Stimulated activated naive CD8-positive, alpha-beta T cell treated with anti-CD3 and anti-CD28 coated beads, Interleukin-15, amount 100 ng/mL, for 72 hours (primary cell): ENCODE data around the gene AIF1L.
A peak's percentile ranks its signal among the peaks of the same experiment; 100 is the strongest.

Experiments used
- ATAC-seq: fragments of 150-1000 bp; cut with Tn5 transposase; 2 replicates; pipeline ENCODE4 v1.10.0; 2021; ENCODE audit warnings: mild to moderate bottlenecking, moderate library complexity
- DNase-seq, 2 donors: peaks; one replicate each; pipeline ENCODE4 v3.0.0; 2021 to 2022
- H3K27ac Mint-ChIP-seq, 2 donors: one replicate each; pipeline ENCODE4 v1.8.0; 2022; ENCODE audit warnings: mild to moderate bottlenecking in 2 of 2, mixed read lengths in 2 of 2, moderate library complexity in 2 of 2
- H3K27me3 Mint-ChIP-seq: one replicate; pipeline ENCODE4 v1.8.0; 2022; ENCODE audit warnings: mixed read lengths
- H3K4me1 Mint-ChIP-seq: one replicate; pipeline ENCODE4 v1.8.0; 2022; ENCODE audit warnings: mild to moderate bottlenecking, mixed read lengths
- H3K4me3 Mint-ChIP-seq, 2 donors: one replicate each; pipeline ENCODE4 v1.8.0; 2022; ENCODE audit warnings: mild to moderate bottlenecking in 2 of 2, mixed read lengths in 2 of 2, moderate library complexity in 1 of 2
- H3K9me3 Mint-ChIP-seq, 2 donors: one replicate each; pipeline ENCODE4 v1.8.0; 2022; ENCODE audit warnings: mixed read lengths in 2 of 2

The AIF1L gene

GRCh38 chr9:131121346-131121745, 25.0 kb downstream of the AIF1L start:
- DNase-seq: no peak
- Mint-ChIP-seq H3K4me3 (no peak overlapping the region), H3K27ac (peak overlapping the region in 1 of 2 donors; percentile 4), H3K4me1 (peaks cover 5% of the 10 kb centered on the region), H3K9me3 (no peaks in the 10 kb centered on the region), H3K27me3 (peaks cover 21% of the 10 kb centered on the region)
- no peak for ATAC-seq

DNA sequence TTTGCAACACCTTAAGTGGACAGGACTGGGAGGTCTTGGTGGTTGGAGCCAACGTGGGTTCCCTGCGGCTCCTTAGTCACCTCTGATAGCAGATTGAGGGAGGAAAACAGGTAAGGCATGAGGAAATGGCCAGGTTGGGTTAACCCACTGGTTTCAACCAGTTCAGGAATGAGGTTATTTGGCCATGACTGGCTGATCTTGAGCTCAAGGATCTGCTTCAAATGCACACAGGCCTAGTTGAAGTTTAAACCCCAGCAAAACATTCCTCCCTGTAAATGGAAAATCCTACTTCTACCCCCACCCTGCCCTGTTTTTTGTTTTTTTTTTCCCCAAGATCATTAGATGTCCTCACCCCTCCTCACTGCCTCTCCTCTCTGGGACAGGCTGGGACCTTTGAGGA, 25.8 kb downstream of the AIF1L start:
- no peak overlapping the region for H3K4me3 Mint-ChIP-seq
- H3K27ac Mint-ChIP-seq: no peak overlapping the region

DNA sequence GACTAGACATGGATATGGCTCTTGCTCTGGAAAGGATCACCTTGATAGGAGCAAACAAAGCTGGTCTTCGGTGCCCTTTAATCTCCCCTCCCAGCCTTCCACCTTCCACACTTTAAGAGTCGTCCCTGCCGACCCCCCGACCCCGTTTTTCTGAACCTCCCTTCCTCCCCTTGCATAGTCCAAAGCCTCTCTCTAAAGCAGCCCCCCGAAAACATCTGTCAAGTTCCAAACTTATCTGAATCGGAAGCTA, 28.6 kb downstream of the AIF1L start:
- Mint-ChIP-seq H3K4me3 (peak overlapping the region; percentile 85 to 98), H3K27ac (peak overlapping the region; percentile 92 to 98), H3K9me3 (no peaks in the 10 kb centered on the region), H3K4me1 (peaks cover 21% of the 10 kb centered on the region), H3K27me3 (no peaks in the 10 kb centered on the region)
- no peak for DNase-seq
- peak; percentile 27 for ATAC-seq

More for the DNA sequence above, 25.8 kb downstream of the AIF1L start:
- DNase-seq (no peak), ATAC-seq (no peak)
- peaks cover 14% of the 10 kb centered on the region for H3K27me3 Mint-ChIP-seq
- peaks cover 10% of the 10 kb centered on the region for H3K4me1 Mint-ChIP-seq
- no peaks in the 10 kb centered on the region for H3K9me3 Mint-ChIP-seq

DNA sequence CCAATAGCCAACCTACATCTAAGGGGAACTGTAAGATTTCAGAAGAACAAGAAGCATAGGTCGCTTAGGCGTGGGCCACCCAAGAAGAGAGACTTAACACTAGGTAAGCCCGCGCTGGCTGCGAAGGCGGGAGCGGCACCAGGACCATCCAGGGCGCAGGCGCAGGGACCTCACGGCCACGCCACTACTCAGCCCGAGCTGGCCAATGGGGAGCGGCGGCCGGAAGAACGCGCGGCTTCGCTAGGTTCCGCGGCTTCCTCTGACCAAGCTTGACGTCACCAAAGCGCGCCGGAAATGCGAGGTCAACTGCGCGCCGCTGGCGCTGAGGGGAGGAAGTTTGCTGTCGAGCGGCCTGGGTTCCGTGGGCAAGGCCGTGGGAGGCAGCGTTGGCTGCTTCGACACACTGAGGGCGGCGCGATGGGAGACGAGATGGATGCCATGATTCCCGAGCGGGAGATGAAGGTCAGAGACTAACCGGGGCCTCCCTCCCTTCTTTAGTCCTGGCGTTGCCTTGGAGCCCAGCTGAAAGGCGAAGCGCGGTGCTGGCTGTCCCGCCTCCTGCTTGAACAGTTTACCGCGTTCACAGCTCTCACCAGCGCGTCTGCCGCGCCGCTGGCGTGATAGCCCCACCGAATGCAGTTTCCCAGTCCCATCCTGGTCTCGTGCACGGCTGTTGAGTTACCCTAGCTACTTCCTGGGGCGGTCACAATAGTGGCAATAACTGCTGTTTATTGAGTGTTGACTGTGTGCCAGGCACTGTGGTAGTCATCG, 29.1 kb downstream of the AIF1L start, which contains the start of gene NUP214:
TSS of gene NUP214 (plus strand) at position 299 of the 771 bp plus-strand sequence. CDS start at position 418, 119 bp downstream.
- Mint-ChIP-seq H3K27ac (peak within 1 kb of the TSS; percentile 92 to 98), H3K4me1 (peaks cover 21% of the 10 kb centered on the region), H3K4me3 (peak within 1 kb of the TSS; percentile 85 to 98), H3K9me3 (no peaks in the 10 kb centered on the region), H3K27me3 (no peaks in the 10 kb centered on the region)
- peak; percentile 99 for ATAC-seq
- DNase-seq: peak; percentile 99

DNA sequence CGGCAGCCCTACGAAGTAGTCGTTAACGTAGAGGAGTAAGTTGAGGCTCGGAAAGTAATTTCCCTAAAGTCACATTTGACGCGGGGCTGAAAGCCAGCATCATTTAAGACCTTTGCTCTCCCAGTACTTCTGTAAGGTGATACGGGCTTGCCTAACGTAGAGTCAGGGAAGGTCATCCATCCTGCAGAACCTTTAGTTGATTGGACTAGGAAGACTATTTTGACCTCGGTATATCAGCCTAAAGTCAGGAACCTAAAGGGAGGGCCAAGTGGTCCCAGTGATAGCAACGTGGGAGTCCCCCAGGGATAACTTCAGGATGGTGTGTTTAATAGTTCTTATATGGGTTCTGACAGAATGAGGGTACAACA, 29.7 kb downstream of the AIF1L start:
- Mint-ChIP-seq H3K4me3 (peak overlapping the region; percentile 85 to 98), H3K27me3 (no peaks in the 10 kb centered on the region), H3K4me1 (peaks cover 21% of the 10 kb centered on the region), H3K9me3 (no peaks in the 10 kb centered on the region), H3K27ac (peak overlapping the region; percentile 92 to 98)
- DNase-seq: no peak
- ATAC-seq: no peak

DNA sequence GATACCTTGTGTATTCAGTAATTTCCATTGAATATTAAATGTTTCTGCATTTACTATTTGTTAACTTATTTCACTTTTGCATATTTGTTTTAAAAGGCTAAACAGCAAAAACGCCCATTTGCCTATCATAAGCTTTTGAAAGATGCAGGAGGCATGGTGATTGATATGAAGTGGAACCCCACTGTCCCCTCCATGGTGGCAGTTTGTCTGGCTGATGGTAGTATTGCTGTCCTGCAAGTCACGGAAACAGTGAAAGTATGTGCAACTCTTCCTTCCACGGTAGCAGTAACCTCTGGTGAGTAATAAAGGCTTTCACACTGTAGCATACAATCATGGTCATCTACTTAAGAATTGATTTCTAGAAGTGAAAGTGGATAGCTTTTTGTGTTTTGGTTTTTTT, 32.9 kb downstream of the AIF1L start:
- no peak for DNase-seq
- peak overlapping the region in 1 of 2 donors; percentile 48 for H3K27ac Mint-ChIP-seq
- H3K27me3 Mint-ChIP-seq: no peaks in the 10 kb centered on the region
- peaks cover 21% of the 10 kb centered on the region for H3K4me1 Mint-ChIP-seq
- no peaks in the 10 kb centered on the region for H3K9me3 Mint-ChIP-seq
- no peak overlapping the region for H3K4me3 Mint-ChIP-seq
- no peak for ATAC-seq

DNA sequence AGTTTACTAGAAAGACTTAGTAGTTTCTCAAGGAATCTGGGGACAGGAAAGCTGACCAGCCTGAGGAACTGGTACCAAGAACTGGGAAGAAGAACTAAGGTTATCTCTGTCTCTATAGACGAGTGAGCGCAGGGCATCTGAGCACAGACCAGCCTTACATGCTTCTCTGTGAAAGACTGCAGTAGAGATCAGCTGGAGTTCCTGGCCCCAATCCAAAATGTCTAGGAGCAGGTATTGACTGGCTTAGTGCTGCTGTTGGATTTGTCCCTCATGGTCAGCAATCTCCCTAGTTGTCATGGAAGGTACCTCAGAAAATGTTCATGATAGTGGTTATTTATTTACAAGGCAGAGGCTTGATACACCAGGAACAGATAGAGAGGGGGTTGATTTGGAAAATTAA, 42.3 kb downstream of the AIF1L start:
- ATAC-seq: no peak
- Mint-ChIP-seq H3K4me1 (peaks cover 2% of the 10 kb centered on the region), H3K27ac (peak overlapping the region in 1 of 2 donors; percentile 19), H3K9me3 (no peaks in the 10 kb centered on the region), H3K4me3 (no peak overlapping the region), H3K27me3 (no peaks in the 10 kb centered on the region)
- no peak for DNase-seq

DNA sequence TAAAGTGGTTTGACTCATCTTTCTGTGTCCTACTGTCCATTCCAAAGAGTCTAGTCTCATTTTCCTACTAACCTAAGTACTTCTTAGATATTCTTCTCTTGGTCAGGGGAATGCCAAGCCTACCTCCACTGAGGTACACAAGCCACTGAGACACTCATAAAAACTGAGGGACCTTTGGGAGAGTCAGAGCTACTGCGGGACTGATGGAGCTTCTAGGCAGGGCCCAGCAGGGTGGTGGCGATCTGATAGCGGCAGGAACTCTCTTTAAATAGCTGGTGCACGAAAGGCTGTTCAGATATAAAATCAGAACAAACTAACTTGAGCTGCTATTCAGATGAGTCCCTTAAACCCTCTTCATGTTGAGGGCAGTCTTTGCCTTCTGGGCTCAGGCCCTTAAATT, 43.8 kb downstream of the AIF1L start:
- no peak for ATAC-seq
- no peak for DNase-seq
- no peak overlapping the region for H3K4me3 Mint-ChIP-seq
- H3K9me3 Mint-ChIP-seq: no peaks in the 10 kb centered on the region
- no peak overlapping the region for H3K27ac Mint-ChIP-seq
- peaks cover 11% of the 10 kb centered on the region for H3K4me1 Mint-ChIP-seq
- H3K27me3 Mint-ChIP-seq: no peaks in the 10 kb centered on the region

DNA sequence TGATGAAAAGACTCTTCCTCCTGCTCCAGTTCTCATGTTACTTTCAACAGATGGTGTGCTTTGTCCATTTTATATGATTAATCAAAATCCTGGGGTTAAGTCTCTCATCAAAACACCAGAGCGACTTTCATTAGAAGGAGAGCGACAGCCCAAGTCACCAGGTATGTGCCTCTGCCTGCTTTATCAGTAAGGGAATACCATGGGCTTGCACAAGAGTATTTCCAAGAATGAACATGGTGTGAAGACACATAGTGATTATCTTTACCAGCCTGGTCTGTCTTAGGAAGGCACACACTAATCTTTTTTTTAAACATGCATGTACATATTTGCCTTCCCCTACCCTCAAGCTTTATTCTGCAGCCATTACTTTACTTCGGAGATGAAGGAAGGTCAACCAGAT, 44.2 kb downstream of the AIF1L start:
- Mint-ChIP-seq H3K4me1 (peaks cover 11% of the 10 kb centered on the region), H3K4me3 (no peak overlapping the region), H3K9me3 (no peaks in the 10 kb centered on the region), H3K27ac (no peak overlapping the region), H3K27me3 (no peaks in the 10 kb centered on the region)
- ATAC-seq (no peak), DNase-seq (no peak)

DNA sequence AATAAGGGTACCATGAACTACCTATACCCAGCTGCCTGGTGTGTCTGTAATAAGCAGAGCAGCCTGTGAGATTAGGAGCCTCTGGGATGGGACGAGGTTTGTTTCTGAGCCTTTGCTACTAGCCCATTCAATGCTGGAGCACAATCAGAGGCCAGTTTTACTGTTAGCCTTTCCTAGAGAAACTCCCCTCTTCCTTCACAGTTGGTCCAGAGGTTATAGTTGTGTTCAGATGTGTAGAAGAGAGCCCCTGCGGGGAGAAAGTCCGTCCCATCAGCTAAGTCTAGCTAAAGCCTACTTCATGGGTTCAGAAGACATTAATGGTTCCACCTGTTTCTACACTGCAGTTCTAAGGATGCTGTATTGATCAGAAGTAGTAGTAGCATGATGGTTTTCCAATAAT, 45.8 kb downstream of the AIF1L start:
- ATAC-seq: no peak
- H3K4me3 Mint-ChIP-seq: no peak overlapping the region
- no peaks in the 10 kb centered on the region for H3K27me3 Mint-ChIP-seq
- no peaks in the 10 kb centered on the region for H3K9me3 Mint-ChIP-seq
- no peak for DNase-seq
- no peak overlapping the region for H3K27ac Mint-ChIP-seq
- H3K4me1 Mint-ChIP-seq: peaks cover 11% of the 10 kb centered on the region

DNA sequence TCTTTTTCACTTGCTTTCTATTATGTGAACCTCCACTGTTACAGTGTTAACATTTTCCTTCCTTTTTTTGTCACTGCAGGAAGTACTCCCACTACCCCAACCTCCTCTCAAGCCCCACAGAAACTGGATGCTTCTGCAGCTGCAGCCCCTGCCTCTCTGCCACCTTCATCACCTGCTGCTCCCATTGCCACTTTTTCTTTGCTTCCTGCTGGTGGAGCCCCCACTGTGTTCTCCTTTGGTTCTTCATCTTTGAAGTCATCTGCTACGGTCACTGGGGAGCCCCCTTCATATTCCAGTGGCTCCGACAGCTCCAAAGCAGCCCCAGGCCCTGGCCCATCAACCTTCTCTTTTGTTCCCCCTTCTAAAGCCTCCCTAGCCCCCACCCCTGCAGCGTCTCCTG, 47.9 kb downstream of the AIF1L start:
- no peak for ATAC-seq
- Mint-ChIP-seq H3K4me3 (no peak overlapping the region), H3K4me1 (peaks cover 15% of the 10 kb centered on the region), H3K27me3 (no peaks in the 10 kb centered on the region), H3K27ac (peak overlapping the region; percentile 56 to 73), H3K9me3 (no peaks in the 10 kb centered on the region)
- DNase-seq: no peak

DNA sequence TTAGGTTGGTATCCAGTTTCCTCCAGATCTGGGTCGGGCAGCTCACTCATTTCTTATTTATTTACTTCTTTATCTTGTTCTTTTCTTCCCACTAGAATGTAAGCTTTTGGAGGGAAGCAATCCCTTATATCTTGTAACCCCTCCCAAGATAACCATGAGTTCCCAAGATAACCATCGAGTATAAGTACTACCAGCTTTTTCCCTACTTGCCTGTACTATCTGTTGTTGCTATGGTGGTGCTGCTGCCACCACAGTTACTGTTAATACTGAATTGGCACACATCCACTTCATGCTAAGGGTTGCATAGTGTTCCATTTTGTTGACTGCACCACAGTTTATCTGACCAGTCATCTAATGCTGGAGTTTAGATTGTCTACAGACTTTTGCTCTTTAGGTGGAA, 48.9 kb downstream of the AIF1L start:
- Mint-ChIP-seq H3K9me3 (no peaks in the 10 kb centered on the region), H3K4me1 (peaks cover 23% of the 10 kb centered on the region), H3K27ac (peak overlapping the region in 1 of 2 donors; percentile 35), H3K4me3 (no peak overlapping the region), H3K27me3 (no peaks in the 10 kb centered on the region)
- DNase-seq (no peak), ATAC-seq (no peak)

- no peak for ATAC-seq
- Mint-ChIP-seq H3K27me3 (no peaks in the 10 kb centered on the region), H3K27ac (peak overlapping the region; percentile 7 to 37), H3K4me1 (peaks cover 23% of the 10 kb centered on the region), H3K9me3 (no peaks in the 10 kb centered on the region), H3K4me3 (no peak overlapping the region)
- DNase-seq: no peak
Measured at GRCh38 chr9:131146186-131146585, 49.9 kb downstream of the AIF1L start.

DNA sequence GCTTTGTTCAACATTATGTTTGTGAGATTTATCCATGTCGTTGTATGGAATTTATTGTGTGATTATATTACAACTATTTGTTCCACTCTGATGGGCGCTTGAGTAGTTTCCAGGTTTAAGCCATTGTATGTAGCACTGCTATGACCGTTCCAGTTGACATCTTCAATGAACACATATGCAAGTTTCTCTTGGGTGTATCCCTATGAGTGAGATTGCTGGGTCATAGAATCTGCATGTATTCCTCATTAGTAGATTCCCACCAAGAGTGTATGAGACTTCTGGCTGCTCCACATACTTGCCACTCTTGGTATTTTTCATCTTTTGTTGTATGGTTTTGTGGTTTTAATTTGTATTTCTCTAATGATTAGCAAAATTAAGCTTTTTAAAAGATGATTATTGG, 51.9 kb downstream of the AIF1L start:
- ATAC-seq (no peak), DNase-seq (no peak)
- Mint-ChIP-seq H3K27ac (no peak overlapping the region), H3K9me3 (no peaks in the 10 kb centered on the region), H3K4me3 (no peak overlapping the region), H3K27me3 (no peaks in the 10 kb centered on the region), H3K4me1 (peaks cover 27% of the 10 kb centered on the region)

DNA sequence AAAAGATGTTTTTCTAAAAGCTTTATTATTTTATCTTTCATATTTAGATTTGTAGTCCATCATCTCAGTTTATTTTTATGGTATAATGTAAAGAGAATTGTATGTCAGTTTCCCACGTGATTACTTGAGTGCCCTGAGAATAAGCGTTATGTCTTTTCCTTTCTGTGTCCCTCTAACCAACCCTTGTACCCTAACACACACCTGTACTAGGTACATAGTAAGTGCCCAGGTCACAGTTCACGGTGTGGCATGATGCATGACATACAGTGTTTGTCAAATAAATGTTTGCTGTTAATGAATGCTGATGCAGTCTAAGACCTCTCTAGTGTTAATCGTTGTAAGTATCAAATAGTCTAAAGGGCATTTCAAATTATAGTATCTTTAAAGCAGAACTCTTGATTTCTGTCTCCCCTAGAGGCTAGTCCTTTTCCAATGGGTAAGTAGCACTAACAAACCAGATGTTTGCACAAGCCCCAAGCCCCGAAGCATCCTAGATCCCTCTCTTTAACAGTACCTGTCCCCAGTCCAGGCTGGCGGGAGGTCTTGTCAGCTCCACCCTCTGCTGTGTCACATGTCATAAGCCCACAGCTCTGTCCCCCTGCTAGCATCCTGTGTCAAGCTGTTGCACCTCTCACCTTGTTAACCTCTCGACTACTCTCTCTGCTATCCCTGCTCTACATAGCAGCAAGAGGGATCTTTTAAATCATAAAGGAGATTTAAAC, 52.8 kb downstream of the AIF1L start:
- Mint-ChIP-seq H3K27me3 (no peaks in the 10 kb centered on the region), H3K9me3 (no peaks in the 10 kb centered on the region), H3K27ac (peak overlapping the region; percentile 6 to 72), H3K4me1 (peaks cover 25% of the 10 kb centered on the region), H3K4me3 (no peak overlapping the region)
- ATAC-seq: no peak
- no peak for DNase-seq

- Mint-ChIP-seq H3K9me3 (no peaks in the 10 kb centered on the region), H3K27me3 (no peaks in the 10 kb centered on the region), H3K27ac (peak overlapping the region; percentile 6 to 72), H3K4me3 (no peak overlapping the region), H3K4me1 (peaks cover 25% of the 10 kb centered on the region)
- DNase-seq: no peak
- ATAC-seq: no peak
Measured at GRCh38 chr9:131149688-131150053, 53.3 kb downstream of the AIF1L start.
